ENCODE results near the gene ZNF611.

ZNF611 gene

GRCh38 chr19:52670046-52670445 lies 64.8 kb downstream of the ZNF611 start:
- Histone ChIP-seq H3K4me3 (ENCODE audit: low read length in 2 of 2) (no peak overlapping the region), H4K91ac (ENCODE audit: low read depth, low read length, poor library complexity) (no peak overlapping the region), H3K4me1 (ENCODE audit: control insufficient read depth in 2 of 2, insufficient read depth in 1 of 2, low read depth in 1 of 2, low read length in 2 of 2) (peaks cover 0 to 4% of the 10 kb centered on the region in 2 donors), H2BK12ac (ENCODE audit: low read length) (no peak overlapping the region), H3K4ac (ENCODE audit: low read length) (no peak overlapping the region), H3K4me2 (ENCODE audit: insufficient read depth, low read length, poor library complexity, severe bottlenecking) (no peak overlapping the region), H3K23ac (ENCODE audit: low read depth, low read length, poor library complexity) (no peak overlapping the region), H2AK5ac (ENCODE audit: low read depth, low read length) (no peak overlapping the region), H2BK120ac (ENCODE audit: low read depth, low read length) (no peak overlapping the region), H3K79me1 (ENCODE audit: low read depth, low read length) (peaks cover 2% of the 10 kb centered on the region), H3K18ac (ENCODE audit: low read length) (no peak overlapping the region), H3K36me3 (replicated peaks in 1 of 2; ENCODE audit: control insufficient read depth in 2 of 2, insufficient read depth in 2 of 2, low read length in 2 of 2) (peaks cover 3 to 69% of the 10 kb centered on the region in 2 donors), H3K14ac (ENCODE audit: low read length) (no peak overlapping the region), H3K27me3 (ENCODE audit: control insufficient read depth in 3 of 3, insufficient read depth in 3 of 3, low read depth in 1 of 3, low read length in 3 of 3) (no peaks in the 10 kb centered on the region), H2BK15ac (ENCODE audit: low read length) (no peak overlapping the region), H3K9ac (ENCODE audit: low read depth, low read length, poor library complexity) (no peak overlapping the region), H3K27ac (replicated peaks; ENCODE audit: low read length) (no peak overlapping the region), H3K9me3 (replicated peaks in 1 of 2; ENCODE audit: control insufficient read depth in 2 of 2, insufficient read depth in 1 of 2, low read depth in 1 of 2, low read length in 2 of 2) (peaks cover 0 to 44% of the 10 kb centered on the region in 2 donors), H2AFZ (ENCODE audit: low read length) (no peak overlapping the region), H4K8ac (ENCODE audit: low read depth, low read length) (no peak overlapping the region), H2BK5ac (ENCODE audit: low read length) (no peak overlapping the region)
- no CpG with 5 or more reads among the region's 4 CpGs for WGBS, 2 donors (ENCODE audit: extremely low coverage in 2 of 2, insufficient read length in 2 of 2, insufficient replicate concordance in 1 of 2)
- no peak for DNase-seq (ENCODE audit: low spot score)

GRCh38 chr19:52669586-52669985 lies 65.3 kb downstream of the ZNF611 start:
- Histone ChIP-seq H3K23ac (ENCODE audit: low read depth, low read length, poor library complexity) (no peak overlapping the region), H4K91ac (ENCODE audit: low read depth, low read length, poor library complexity) (no peak overlapping the region), H3K9me3 (replicated peaks in 1 of 2; ENCODE audit: control insufficient read depth in 2 of 2, insufficient read depth in 1 of 2, low read depth in 1 of 2, low read length in 2 of 2) (peaks cover 0 to 39% of the 10 kb centered on the region in 2 donors), H3K14ac (ENCODE audit: low read length) (no peak overlapping the region), H3K4me3 (ENCODE audit: low read length in 2 of 2) (no peak overlapping the region), H2BK5ac (ENCODE audit: low read length) (no peak overlapping the region), H3K27ac (replicated peaks; ENCODE audit: low read length) (no peak overlapping the region), H3K4me1 (ENCODE audit: control insufficient read depth in 2 of 2, insufficient read depth in 1 of 2, low read depth in 1 of 2, low read length in 2 of 2) (peaks cover 0 to 6% of the 10 kb centered on the region in 2 donors), H2BK120ac (ENCODE audit: low read depth, low read length) (no peak overlapping the region), H3K4me2 (ENCODE audit: insufficient read depth, low read length, poor library complexity, severe bottlenecking) (no peak overlapping the region), H3K27me3 (ENCODE audit: control insufficient read depth in 3 of 3, insufficient read depth in 3 of 3, low read depth in 1 of 3, low read length in 3 of 3) (no peaks in the 10 kb centered on the region), H2AFZ (ENCODE audit: low read length) (no peak overlapping the region), H3K9ac (ENCODE audit: low read depth, low read length, poor library complexity) (no peak overlapping the region), H4K8ac (ENCODE audit: low read depth, low read length) (no peak overlapping the region), H3K18ac (ENCODE audit: low read length) (no peak overlapping the region), H3K36me3 (replicated peaks in 1 of 2; ENCODE audit: control insufficient read depth in 2 of 2, insufficient read depth in 2 of 2, low read length in 2 of 2) (peaks cover 3 to 66% of the 10 kb centered on the region in 2 donors), H2BK12ac (ENCODE audit: low read length) (no peak overlapping the region), H2AK5ac (ENCODE audit: low read depth, low read length) (no peak overlapping the region), H2BK15ac (ENCODE audit: low read length) (no peak overlapping the region), H3K4ac (ENCODE audit: low read length) (no peak overlapping the region), H3K79me1 (ENCODE audit: low read depth, low read length) (peaks cover 2% of the 10 kb centered on the region)
- no peak for DNase-seq (ENCODE audit: low spot score)
- WGBS, 2 donors (ENCODE audit: extremely low coverage in 2 of 2, insufficient read length in 2 of 2, insufficient replicate concordance in 1 of 2) = no CpG with 5 or more reads among the region's 5 CpGs

DNA sequence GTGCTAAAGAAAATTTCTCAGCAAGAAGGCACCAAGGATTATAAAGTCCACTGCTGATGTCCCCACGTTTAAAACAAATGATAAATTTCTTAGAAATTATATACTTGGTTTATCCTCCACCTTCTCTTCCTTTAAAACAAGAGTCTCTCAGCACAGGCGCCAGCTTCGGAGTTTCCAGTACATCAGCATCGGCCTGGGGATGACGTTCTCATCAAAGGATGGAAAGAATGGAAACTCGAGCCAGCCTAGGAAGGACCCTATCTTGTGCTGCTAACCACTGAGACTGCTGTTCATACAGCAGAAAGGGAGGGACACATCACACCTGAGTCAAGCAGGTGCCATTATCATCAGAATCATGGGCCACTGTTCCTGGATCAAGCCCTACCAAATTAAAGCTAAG lies 66.9 kb downstream of the ZNF611 start:
- no peak overlapping the region for H3K4me3 ChIP-seq (ENCODE audit: low read length in 2 of 2)
- no peak for DNase-seq (ENCODE audit: low spot score)
- H2BK15ac ChIP-seq (ENCODE audit: low read length) = no peak overlapping the region
- no peak overlapping the region for H2AK5ac ChIP-seq (ENCODE audit: low read depth, low read length)
- H2BK120ac ChIP-seq (ENCODE audit: low read depth, low read length) = no peak overlapping the region
- no peak overlapping the region for H3K4me2 ChIP-seq (ENCODE audit: insufficient read depth, low read length, poor library complexity, severe bottlenecking)
- no peak overlapping the region for H3K9ac ChIP-seq (ENCODE audit: low read depth, low read length, poor library complexity)
- H3K9me3 ChIP-seq (replicated peaks in 1 of 2; ENCODE audit: control insufficient read depth in 2 of 2, insufficient read depth in 1 of 2, low read depth in 1 of 2, low read length in 2 of 2) = peaks cover 0 to 27% of the 10 kb centered on the region in 2 donors
- H3K27ac ChIP-seq (replicated peaks; ENCODE audit: low read length) = no peak overlapping the region
- H3K27me3 ChIP-seq (ENCODE audit: control insufficient read depth in 3 of 3, insufficient read depth in 3 of 3, low read depth in 1 of 3, low read length in 3 of 3) = no peaks in the 10 kb centered on the region
- no peak overlapping the region for H3K23ac ChIP-seq (ENCODE audit: low read depth, low read length, poor library complexity)
- WGBS, 2 donors (ENCODE audit: extremely low coverage in 2 of 2, insufficient read length in 2 of 2, insufficient replicate concordance in 1 of 2) = no CpG with 5 or more reads among the region's 6 CpGs
- no peak overlapping the region for H3K14ac ChIP-seq (ENCODE audit: low read length)
- no peak overlapping the region for H4K91ac ChIP-seq (ENCODE audit: low read depth, low read length, poor library complexity)
- no peak overlapping the region for H3K4ac ChIP-seq (ENCODE audit: low read length)
- no peak overlapping the region for H3K18ac ChIP-seq (ENCODE audit: low read length)
- no peak overlapping the region for H2AFZ ChIP-seq (ENCODE audit: low read length)
- H3K79me1 ChIP-seq (ENCODE audit: low read depth, low read length) = peaks cover 1% of the 10 kb centered on the region
- peaks cover 0 to 12% of the 10 kb centered on the region in 2 donors for H3K4me1 ChIP-seq (ENCODE audit: control insufficient read depth in 2 of 2, insufficient read depth in 1 of 2, low read depth in 1 of 2, low read length in 2 of 2)
- H3K36me3 ChIP-seq (replicated peaks in 1 of 2; ENCODE audit: control insufficient read depth in 2 of 2, insufficient read depth in 2 of 2, low read length in 2 of 2) = peaks cover 3 to 64% of the 10 kb centered on the region in 2 donors
- H4K8ac ChIP-seq (ENCODE audit: low read depth, low read length) = no peak overlapping the region
- H2BK12ac ChIP-seq (ENCODE audit: low read length) = no peak overlapping the region
- no peak overlapping the region for H2BK5ac ChIP-seq (ENCODE audit: low read length)

GRCh38 chr19:52666506-52666905 lies 68.3 kb downstream of the ZNF611 start:
- no peaks in the 10 kb centered on the region for H3K79me1 ChIP-seq (ENCODE audit: low read depth, low read length)
- no peak overlapping the region for H3K4me3 ChIP-seq (ENCODE audit: low read length in 2 of 2)
- no peak overlapping the region for H3K27ac ChIP-seq (replicated peaks; ENCODE audit: low read length)
- no peak overlapping the region for H4K91ac ChIP-seq (ENCODE audit: low read depth, low read length, poor library complexity)
- H3K23ac ChIP-seq (ENCODE audit: low read depth, low read length, poor library complexity) = no peak overlapping the region
- no peak overlapping the region for H3K4ac ChIP-seq (ENCODE audit: low read length)
- H2BK5ac ChIP-seq (ENCODE audit: low read length) = no peak overlapping the region
- H3K14ac ChIP-seq (ENCODE audit: low read length) = no peak overlapping the region
- no peak overlapping the region for H2AK5ac ChIP-seq (ENCODE audit: low read depth, low read length)
- H3K27me3 ChIP-seq (ENCODE audit: control insufficient read depth in 3 of 3, insufficient read depth in 3 of 3, low read depth in 1 of 3, low read length in 3 of 3) = no peaks in the 10 kb centered on the region
- H2BK15ac ChIP-seq (ENCODE audit: low read length) = no peak overlapping the region
- no peak for DNase-seq (ENCODE audit: low spot score)
- no peak overlapping the region for H2BK120ac ChIP-seq (ENCODE audit: low read depth, low read length)
- no peak overlapping the region for H2AFZ ChIP-seq (ENCODE audit: low read length)
- no peak overlapping the region for H3K18ac ChIP-seq (ENCODE audit: low read length)
- H3K36me3 ChIP-seq (replicated peaks in 1 of 2; ENCODE audit: control insufficient read depth in 2 of 2, insufficient read depth in 2 of 2, low read length in 2 of 2) = peaks cover 3 to 65% of the 10 kb centered on the region in 2 donors
- H3K9me3 ChIP-seq (replicated peaks in 1 of 2; ENCODE audit: control insufficient read depth in 2 of 2, insufficient read depth in 1 of 2, low read depth in 1 of 2, low read length in 2 of 2) = peaks cover 0 to 19% of the 10 kb centered on the region in 2 donors
- no peak overlapping the region for H2BK12ac ChIP-seq (ENCODE audit: low read length)
- peaks cover 0 to 12% of the 10 kb centered on the region in 2 donors for H3K4me1 ChIP-seq (ENCODE audit: control insufficient read depth in 2 of 2, insufficient read depth in 1 of 2, low read depth in 1 of 2, low read length in 2 of 2)
- H4K8ac ChIP-seq (ENCODE audit: low read depth, low read length) = no peak overlapping the region
- H3K9ac ChIP-seq (ENCODE audit: low read depth, low read length, poor library complexity) = no peak overlapping the region
- no peak overlapping the region for H3K4me2 ChIP-seq (ENCODE audit: insufficient read depth, low read length, poor library complexity, severe bottlenecking)
